Activated CD4-positive, alpha-beta T cell treated with anti-CD3 and anti-CD28 coated beads, Interleukin-2, amount 50 U/mL, for 48 hours (primary cell): ENCODE data around the gene CYP4F22.
A peak's percentile ranks its signal among the peaks of the same experiment; 100 is the strongest.
"Not testable (repeated sequence)": the region's sequence is repeated elsewhere in the genome, so short reads cannot be mapped to it uniquely, and the experiment has no call there.

Experiments used
- DNase-seq, 2 experiments: peaks; one replicate each; pipeline ENCODE4 v3.0.0-alpha.2; 2020

CYP4F22 gene

DNA sequence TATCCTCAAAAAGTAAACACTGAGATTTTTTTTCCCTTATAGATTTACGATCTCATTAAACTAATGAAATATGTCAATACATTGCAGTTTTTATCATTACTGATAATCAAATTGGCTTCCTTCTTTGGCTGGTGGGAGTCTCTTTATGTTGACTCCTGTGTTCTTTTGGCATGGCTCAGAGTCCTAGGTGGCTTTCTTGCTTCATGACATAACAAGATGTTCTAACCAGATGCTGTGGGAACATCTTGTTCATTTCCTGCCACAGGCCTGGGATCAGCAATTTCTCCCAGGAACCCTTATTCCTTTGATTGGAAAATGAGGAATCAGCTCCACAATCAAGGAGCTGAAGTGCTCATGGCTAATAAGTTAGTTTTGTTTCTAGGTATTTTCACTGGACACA is 13.2 kb upstream of the CYP4F22 start:
- no peak for DNase-seq

DNA sequence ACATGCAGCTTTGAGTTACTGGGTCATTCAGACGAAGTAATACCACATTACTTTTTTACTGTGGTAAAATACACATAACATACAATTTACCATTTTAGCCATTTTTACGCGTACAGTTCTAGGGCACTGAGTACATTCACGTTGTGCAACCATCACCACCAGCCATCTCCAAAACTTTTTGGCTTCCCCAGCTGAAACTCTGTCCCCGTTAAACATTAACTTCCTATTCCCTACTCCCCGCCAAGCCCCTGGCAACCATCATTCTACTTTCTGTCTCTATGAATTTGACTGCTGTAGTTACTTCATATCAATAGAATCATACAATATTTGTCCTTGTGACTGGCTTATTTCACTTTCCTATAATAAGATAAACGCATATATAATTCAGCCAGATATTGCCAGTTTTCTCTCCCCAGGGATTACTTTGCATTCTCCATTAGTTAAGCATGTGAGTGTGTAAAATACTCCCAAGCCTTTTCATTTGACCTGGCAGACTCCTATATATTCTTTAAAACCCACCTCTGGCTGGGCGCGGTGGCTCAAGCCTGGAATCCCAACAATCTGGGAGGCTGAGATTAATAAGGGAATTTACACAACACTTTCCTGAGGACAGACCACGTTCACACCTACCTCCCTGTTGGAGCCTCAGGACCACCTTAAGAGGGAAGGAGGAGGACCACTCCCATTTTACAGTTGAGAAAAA is 10.0 kb upstream of the CYP4F22 start:
- no peak for DNase-seq

DNA sequence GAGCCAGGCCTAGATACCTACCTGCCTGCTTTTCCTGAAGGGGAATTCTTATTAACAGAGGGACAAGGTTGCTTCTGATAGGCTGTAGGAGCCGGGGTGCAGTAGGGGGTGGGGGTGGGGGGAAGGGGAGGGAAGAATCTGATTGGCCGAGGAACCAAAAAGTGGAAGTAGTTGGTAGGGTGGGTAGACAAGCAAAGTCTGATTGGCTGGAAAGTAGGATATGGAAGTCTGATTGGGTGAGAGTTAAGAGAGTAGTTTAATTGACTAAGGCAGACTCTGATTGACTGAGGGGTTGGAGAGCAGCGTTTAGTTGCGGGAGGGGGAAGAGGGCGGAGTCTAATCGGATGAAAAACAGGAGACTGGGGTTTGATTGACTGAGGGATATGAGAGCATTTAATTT is 9.4 kb upstream of the CYP4F22 start:
- DNase-seq, result no peak

DNA sequence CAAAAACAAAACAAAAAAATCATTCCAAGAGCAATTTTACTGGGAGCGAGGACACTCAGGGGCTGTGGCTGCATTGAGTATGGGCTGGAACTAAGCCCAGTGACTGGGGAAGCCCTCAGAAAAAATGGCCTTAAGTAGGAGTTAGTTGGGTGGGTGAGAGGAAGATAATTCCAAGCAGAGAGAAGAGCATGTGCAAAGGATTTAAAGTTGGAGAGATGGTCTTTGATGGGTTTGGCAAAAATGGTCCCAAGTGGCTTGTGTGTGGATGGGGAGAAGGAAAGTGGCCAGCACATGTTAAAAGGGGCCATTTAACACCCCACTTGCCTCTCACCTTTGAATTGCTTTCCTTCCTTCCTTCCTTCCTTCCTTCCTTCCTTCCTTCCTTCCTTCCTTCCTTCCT is 6.7 kb upstream of the CYP4F22 start:
- no peak for DNase-seq

DNA sequence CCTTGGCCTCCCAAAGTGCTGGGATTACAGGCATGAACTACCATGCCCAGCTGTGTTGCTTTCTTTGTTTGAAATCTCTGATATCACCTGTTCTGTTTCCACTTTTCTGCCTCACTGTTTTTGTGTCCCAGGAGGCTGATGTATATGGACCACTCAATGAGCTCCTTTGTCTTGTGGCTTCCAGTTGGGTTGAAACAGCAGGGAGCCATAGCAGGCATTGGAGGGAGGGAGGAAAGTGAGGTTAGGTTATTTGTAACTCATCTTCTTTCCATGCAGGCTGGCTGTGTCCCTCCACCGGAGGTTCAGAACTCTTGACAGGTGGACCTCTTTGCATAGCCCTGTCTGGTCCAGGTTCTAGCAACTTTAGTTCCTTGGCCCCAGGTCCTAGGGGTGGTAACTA is 6.1 kb upstream of the CYP4F22 start:
- no peak for DNase-seq

DNA sequence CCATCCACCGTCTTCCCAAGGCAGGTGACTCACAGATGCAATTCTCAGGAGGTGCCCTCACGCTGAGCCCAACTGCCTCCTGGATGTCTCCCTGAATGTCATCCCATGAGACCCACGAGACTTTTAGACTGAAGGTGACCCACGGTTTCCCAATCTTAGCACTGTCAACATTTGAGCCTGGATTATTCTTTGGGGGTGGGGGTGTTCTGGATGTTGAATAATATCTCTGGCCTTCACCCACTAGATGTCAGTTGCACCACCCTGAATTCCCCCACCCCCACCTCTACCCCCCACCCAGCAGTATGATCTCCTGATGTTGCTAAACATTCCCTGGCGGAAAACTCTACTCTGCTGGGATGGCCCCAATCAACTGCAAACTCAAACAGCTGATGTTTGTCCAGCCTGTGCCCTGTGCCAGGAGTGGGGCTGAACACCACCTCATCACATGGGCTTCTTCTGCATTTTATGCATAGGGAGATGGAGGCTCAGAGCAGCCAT is 2.2 kb upstream of the CYP4F22 start:
- DNase-seq, result no peak

DNA sequence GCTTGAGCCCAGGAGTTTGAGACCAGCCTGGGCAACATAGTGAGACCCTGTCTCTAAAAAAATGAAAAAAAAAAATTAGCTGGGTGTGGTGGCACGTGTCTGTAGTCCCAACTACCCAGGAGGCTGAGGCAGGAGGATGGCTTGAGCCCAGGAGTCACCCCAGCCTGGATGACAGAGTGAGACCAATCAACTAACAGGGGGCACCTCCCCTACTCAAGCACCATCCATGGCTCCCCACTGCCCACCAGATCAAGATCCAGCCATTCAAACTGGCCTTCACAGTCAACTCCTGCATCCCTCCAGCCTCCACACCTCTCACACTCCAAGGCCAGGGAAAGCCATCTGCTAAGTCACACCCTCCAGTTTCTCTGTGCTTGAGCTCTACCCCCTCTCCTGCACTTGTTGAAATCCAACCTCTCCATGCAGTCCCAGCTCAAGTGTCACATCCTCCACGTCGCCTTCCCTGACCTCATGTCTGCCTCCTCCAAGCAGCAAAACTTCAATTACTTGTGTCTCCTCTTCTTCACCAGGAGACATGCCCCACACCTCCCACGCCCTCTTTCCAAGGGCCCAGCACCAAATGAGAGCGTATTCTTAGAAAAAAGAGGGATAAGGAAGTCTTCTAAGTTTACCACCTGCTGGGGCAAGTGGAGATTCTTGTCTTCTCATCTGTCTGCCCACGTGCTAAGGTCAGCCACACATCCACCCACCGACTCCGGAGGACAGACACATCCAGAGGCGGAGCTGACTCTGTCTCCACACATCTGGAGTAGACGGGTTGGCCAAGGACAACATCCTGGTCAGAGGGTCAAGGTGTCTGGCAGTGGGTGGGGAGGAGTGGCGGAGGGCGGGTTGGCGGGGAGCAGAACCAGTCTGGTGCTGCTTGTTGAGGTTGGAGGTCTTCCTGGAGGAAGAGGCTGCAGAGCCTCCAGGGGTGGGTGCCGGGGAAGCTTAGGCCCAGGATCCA is 974 bp upstream of the CYP4F22 start:
- no peak for DNase-seq

DNA sequence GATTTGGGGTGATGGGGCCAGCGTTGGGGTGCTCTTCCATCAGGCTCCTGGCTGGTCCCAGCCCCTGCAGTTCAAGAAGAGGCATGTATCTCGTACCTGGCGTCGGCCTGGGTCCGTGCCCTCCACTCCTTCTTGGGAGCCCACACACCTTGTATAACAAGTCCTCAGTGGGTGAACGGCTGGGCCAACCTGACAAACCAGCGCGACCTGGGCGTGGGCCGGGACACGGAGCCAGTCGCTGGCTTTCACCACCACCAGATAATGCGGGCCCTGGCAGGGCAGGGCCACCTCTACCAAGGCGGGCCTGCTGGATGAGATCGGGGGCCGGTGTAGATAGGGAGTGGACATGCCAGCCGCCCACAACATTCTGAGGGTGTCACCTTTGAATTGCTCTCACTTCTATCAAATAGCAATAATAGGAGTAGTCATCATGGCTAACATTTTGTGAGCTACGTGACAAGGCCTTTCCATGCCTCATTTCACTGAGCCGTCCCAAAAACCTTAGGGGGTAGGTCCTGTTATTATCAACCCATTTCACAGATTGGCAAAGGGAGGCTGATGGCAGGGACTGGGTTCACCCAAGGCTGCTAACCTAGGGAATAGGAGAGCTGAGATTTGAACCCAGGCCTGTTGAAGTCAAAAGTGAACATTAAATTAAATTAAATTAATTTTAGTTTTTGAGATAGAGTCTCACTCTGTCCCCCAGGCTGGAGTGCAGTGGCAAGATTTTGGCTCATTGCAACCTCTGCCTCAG is 3.5 kb downstream of the CYP4F22 start:
- no peak for DNase-seq

DNA sequence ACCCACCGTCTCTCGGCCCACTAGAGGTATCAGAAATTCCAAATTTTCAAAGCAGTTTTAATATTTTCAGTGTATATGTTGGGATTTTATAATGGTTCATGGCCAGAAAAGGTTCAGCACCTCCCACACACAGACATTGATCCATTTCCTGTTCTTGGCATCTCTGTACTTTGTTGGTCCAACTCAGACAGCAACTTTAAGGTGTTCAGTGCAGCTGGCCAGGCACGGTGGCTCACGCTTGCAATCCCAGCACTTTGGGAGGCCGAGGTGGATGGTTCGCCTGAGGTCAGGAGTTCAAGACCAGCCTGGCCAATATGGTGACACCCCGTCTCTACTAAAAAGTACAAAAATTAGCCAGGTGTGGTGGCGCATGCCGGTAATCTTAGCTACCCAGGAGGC is 6.9 kb downstream of the CYP4F22 start:
- DNase-seq, result not testable (repeated sequence)

DNA sequence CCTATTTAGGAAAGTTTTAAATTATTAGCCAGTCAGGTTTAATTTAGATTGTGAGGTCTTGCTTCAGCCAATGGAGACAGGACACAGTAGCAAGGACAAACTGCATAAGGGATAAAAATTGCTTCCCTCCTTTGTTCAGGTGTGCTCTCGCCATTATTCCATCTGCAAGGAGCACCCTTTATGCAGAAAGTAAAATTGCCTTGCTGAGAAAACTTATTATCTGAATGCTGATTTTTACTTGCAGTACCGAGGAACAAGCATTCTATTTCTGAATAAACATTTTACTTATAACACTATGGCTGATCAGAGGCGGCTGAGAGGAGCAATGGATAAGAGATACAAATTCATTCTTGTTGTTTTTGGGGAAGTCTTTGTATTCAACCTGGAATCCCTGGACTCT is 8.0 kb downstream of the CYP4F22 start:
- no peak for DNase-seq

DNA sequence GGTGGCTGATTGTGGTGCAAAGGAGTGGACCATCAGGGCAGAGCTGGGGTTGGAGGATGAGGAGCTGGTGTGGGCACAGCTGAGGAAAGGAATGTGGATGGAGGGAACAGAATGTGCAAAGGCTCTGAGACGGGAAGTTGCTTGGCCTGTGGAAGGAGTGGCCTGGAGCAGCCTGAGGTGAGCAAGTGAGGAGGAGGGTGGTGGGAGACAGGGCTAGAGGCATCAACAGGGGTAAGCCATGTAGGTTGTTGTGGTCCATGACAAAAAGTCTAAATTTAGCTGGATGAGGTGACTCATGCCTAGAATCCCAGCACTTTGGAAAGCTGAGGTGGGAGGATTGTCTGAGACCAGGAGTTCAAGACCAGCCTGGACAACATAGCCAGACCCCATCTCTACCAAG is 9.5 kb downstream of the CYP4F22 start:
- DNase-seq, result no peak

DNA sequence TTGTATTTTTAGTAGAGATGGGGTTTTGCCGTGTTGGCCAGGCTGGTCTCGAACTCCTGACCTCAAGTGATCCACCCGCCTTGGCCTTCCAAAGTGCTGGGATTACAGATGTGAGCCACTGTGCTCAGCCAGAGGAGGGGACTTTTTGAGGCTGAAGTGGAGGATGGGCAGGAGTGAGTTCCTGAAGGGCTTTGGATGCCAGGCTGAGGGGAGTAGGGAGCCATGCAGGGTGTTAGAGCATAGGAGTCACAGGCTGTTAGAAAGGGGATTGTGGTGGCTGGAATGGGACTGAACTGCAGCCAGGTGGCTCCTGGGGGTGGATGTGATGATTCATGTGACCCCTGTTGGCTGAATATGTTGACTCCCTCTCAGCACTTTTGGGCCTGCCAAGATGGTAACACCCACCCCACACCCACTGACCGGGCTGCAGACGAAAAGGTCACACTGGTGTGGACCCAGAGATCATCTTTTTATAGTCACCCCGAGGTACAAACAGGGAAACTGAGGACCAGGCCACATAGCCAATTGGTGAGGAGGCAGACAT is 11.2 kb downstream of the CYP4F22 start:
- no peak for DNase-seq

DNA sequence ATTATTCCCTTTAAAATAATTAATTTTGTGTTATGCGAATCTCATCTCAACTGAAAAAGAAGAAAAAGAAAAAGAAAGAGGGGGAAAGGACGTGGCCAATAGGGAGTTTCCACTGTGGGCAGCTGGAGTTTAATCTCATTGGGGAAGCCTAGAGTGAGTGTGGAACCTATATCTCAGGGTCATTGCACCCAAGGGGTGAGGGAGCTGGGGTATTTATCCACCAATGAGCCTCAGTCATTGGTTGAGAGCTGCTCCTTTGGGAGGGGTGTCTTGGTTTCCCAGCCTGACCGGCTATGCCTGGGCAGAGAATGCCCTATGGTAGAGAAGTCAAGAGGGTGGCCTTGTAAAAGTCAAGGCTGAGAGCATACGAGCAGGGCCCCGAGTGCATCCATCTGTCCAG is 16.5 kb downstream of the CYP4F22 start:
- DNase-seq, result no peak

DNA sequence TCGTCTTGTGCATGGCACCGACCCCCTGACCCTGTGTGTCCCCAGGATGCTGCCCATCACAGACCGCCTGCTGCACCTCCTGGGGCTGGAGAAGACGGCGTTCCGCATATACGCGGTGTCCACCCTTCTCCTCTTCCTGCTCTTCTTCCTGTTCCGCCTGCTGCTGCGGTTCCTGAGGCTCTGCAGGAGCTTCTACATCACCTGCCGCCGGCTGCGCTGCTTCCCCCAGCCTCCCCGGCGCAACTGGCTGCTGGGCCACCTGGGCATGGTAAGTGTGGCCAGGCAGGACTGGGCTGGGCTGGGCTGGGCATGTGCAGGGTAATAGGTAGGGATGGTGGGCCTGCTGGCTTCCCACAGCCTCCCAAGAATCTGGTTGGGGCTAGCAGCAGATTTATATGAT is 17.0 kb downstream of the CYP4F22 start:
- DNase-seq, result no peak

DNA sequence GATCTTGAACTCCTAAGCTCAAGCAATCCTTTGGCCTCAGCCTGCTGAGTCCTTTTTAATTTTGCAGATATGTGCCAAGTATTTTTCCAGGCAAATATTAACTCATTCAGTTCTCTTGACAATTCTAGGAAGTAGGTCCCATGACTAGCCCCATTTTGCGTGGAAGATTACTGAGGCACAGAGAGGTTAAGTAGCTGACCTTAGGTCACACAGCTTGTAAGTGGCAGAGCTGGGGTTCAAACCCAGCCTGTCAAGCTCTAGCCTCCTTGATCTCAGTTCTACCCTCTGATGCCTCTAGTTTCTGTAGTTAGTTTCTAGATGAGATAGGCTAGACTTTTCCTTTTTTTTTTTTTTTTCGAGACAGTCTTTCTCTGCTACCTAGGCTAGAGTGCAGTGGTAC is 18.1 kb downstream of the CYP4F22 start:
- DNase-seq, result no peak

DNA sequence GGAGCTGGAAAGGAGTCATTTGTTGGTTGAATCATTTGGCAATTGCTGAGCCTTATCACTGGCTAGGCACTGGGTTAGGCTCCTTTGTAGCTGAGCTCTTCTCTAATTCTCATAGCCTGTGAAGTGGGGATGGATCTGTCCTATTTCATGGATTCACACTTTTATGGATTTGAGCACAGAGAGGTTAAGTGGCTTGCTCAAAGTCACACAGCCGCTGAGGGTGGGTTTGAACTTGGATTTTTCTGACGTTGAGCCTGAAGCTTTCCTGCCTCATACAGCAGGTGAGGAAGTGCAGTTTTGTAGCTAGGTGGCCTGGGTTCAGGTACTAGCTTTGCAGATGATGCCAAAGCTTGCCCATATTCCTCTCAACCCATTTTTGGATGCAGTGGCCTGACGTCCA is 19.4 kb downstream of the CYP4F22 start:
- DNase-seq, result no peak

DNA sequence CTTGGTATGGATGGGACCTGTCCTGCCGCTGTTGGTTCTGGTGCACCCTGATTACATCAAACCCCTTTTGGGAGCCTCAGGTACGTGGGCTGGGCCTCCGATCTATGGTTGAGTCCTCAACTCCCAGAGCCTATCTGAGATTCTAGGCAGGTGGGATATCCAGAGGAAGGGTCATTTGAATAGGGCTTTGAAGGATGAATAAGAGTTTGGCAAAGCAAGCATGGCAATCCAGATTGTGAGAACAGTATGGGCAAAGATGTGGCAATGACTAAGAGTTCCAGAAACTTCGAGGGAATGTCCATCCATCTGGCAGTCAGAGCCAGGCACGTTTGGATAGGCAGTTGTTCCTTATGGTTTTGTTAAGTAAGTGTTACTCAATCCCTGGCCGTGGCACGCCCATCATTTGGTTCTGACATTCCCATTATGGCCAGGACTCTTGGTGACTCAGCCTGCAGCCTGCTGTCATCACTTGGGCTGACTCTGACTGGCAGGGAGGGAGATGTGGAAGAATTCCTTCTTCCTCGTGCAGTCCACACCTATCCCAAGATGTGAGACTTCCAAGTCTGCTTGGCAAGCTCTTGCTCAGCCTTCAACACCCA is 21.5 kb downstream of the CYP4F22 start:
- no peak for DNase-seq

DNA sequence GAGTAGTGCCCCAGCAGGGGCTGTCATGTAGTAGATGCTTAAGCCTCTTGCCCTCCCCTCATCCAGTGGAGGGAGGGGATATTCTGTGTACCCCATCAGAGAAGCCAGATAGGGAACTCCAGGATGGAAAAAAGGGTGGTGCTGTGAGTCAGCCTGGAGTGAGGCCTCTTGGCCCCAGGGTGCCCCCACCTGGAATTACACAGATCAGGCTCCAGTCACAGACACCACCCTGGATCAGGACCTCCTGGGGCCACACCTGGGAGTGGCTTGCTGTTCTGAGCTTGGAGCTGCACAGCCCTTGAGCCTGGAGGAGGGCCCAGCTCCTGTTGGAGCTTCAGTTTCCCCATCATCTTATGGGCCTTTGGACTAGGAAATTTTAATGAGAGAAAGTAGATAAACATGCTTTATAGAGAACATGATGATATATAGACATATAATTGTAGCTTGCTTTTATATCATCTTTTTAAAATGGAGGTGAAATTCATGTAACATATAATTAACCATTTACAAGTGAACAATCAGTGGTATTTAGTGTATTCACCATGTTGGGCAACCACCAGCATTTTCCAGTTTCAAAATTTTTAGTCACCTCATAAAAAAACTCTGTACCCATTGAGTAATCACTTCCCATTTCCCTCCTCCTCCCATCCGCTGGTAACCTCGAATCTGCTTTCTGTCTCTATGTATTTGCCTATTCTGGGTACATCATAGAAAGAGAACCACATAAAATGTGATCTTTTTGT is 24.6 kb downstream of the CYP4F22 start:
- peak in 1 of 2 experiments; percentile 32 for DNase-seq

DNA sequence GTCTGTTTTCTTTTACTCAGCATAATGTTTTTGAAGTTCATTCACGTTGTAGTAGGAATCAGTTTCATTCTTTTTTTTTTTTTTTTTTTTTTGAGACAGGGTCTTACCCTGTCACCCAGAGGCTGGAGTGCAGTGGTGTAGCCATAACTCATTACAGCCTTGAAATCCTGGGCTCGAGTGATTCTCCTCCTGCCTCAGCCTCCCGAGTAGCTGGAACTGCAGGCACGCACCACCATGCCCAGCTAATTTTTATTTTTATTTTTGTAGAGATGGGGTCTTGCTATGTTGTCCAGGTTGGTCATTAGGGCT is 25.2 kb downstream of the CYP4F22 start:
- not testable (repeated sequence) for DNase-seq

DNA sequence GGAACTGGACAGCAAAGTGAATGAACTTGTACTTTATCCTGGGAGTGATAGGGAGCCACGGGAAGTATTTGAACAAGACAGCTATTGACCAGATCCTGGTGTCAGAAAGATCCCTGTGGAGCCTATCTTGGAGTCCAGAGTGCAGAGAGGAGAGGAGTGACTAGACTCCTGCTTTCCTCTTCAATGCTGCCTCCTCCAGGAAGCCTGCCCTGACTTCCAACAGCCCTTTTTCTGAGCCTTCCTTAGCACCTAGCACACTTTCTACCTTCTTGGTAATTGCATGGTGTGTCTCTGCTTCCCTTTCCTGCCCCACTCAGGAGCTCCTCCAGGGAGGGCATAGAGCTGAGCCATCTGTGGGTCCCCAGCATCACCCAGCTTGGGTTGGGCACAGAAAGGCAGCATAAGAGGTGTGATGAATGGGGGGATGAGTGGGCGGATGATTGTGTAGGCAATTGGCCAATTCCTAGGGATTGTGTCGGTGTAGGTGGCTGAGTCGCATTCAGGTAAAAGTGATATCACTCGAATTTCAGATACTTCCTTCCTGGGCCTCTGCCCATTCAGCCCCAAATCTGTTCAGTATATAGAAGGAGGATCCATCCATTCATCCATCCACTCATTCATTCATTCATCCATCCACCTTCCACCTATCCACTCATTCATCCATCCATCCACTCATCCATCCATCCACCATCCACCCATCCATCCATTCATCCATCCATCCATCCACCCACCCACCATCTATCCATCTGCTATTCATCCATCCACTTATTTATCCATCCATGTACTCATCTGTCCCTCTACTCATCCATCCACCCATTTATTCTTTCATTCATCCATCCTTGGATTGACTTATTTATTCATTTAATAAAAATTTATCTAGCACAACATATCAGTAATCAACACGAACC is 26.9 kb downstream of the CYP4F22 start:
- DNase-seq, result peak; percentile 20 to 47

DNA sequence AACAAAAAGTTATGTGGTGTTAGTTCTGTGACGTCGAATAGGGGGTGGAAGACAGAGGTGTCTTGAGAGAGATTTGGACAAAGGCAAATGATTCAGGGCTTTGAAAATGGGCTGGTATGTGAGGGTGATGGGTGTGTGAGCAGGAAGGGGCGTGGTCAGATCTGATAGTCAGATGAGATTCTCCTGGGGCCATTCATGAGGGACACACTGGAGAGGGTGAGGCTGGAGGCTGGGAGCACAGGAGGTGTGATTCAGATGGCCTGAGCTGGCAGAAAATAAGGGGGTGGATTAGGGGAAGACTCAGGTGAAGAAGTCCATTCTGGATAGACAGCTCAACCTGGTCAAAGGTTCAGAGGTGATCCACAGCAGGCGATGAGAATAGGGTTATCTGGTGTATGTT is 28.0 kb downstream of the CYP4F22 start:
- no peak for DNase-seq
